GM18951 (cell line): ENCODE results near the gene GTF2IRD1.
"Not testable (repeated sequence)": the region's sequence is repeated elsewhere in the genome, so short reads cannot be mapped to it uniquely, and the experiment has no call there.

Experiments used
- POLR2A ChIP-seq: IDR thresholded peaks from 4 replicates; pipeline ENCODE4 v1.6.1; 2011; ENCODE audit warnings: mild to moderate bottlenecking; ENCODE audit not compliant: insufficient read length, insufficient read depth; ENCODE audit errors: extremely low read depth
- in situ Hi-C: fragments of 300-500 bp; cut with MboI; formaldehyde crosslinking; loops from one replicate; pipeline ENCODE4 v1.12.0; 2022; ENCODE audit warnings: low sequenced_read_pairs, mixed read lengths, inconsistent platforms; ENCODE audit not compliant: unreplicated experiment

GTF2IRD1 gene

DNA sequence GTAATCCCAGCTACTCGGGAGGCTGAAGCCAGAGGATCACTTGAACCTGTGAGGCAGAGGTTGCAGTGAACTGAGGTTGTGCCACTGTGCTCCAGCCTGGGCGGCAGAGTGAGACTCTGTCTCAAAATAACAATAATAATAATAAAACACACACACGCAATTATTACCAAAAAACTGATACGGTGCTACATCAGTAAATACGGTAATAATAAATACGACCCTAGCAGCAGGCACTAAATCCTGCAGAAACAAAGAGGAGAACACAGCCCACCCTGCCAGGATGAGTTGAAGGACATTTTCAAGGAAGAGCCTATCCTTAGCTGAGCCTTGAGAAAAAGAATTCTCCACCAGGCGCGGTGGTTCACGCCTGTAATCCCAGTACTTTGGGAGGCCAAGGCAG, 169.4 kb downstream of the GTF2IRD1 start:
- no peak for TF ChIP-seq POLR2A
- in situ Hi-C loops = no loop called here

DNA sequence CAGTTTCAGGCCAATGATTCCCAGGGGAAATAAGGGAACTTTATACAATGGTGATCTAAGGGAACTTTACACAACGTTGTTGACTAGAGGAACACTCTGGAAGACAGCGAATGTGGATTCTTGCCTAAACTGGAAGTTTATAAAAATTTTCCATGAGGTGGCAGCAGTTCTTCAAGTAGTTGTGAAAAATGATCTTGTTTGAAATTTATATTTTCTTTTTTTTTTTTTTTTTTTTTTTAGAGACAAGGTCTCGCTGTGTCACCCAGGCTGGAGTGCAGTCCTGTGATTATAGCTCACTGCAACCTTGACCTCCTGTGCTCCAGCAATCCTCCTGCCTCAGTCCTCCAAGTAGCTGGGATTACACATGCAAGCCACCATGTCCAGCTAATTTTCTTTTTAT, 171.7 kb downstream of the GTF2IRD1 start:
- no peak for TF ChIP-seq POLR2A
- in situ Hi-C loops = no loop called here

DNA sequence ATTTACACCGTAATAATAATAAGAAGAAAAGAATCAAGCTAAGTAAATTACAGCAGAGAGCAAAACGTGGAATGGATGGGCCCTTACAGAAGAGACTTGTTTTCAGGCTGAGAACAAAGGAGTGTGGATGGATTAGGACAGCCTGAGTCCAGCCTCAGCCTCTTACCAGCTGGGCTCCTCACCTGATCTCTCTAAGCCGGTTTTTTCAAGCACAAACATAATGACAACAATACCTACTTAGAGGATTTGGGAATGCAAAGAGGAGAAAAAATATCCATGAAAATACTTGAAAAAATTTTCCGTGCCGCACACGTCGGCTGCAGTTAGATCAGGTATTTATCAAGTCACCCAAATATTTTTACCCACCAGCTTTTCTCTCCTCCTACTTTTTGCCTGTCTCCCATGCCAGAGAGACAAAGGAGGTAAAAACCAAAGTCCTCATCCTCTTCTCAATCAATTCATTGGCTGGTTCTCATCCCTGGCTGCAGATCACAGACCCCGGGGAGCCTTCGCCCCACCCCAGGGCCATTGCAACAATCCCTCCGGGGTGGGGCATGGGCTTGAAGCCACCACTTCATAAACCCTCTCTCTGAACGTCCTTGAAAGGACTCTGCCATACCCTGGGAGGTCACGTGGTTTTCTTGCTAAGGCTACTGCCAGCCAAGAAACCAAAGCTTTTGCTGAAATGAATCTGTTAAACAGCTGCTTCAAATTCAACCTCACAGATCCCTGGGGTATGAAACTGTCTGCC, 174.1 kb downstream of the GTF2IRD1 start:
- no peak for TF ChIP-seq POLR2A
- in situ Hi-C loops = no loop called here

GRCh38 chr7:74632505-74632904, 178.8 kb downstream of the GTF2IRD1 start:
- TF ChIP-seq POLR2A = no peak
- in situ Hi-C loops = no loop called here

- no peak for TF ChIP-seq POLR2A
- in situ Hi-C loops = no loop called here
Measured at GRCh38 chr7:74633451-74633921, 179.8 kb downstream of the GTF2IRD1 start.

DNA sequence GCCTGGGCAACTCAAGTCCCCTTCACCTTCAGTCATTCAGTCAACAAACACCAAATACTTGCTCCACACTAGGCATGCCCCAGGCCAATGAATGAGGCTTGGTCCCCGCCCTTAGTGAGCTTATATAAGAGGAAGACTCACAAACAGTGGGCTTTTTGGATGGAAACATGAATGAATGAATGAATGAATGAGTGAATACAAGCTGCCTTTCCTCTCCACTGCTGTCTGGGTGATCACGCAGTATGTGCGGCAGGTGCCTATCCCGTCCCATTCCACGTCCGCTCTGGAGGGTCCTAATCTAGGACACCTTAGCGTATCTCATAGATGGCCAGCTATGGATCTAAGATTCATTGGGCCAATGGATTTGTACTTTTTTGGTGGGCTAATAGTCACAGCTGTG, 184.0 kb downstream of the GTF2IRD1 start:
- TF ChIP-seq POLR2A = no peak
- in situ Hi-C loops = no loop called here

GRCh38 chr7:74650055-74650454, 196.3 kb downstream of the GTF2IRD1 start:
- in situ Hi-C loops = not testable (repeated sequence)
- peak; percentile 48 for TF ChIP-seq POLR2A

DNA sequence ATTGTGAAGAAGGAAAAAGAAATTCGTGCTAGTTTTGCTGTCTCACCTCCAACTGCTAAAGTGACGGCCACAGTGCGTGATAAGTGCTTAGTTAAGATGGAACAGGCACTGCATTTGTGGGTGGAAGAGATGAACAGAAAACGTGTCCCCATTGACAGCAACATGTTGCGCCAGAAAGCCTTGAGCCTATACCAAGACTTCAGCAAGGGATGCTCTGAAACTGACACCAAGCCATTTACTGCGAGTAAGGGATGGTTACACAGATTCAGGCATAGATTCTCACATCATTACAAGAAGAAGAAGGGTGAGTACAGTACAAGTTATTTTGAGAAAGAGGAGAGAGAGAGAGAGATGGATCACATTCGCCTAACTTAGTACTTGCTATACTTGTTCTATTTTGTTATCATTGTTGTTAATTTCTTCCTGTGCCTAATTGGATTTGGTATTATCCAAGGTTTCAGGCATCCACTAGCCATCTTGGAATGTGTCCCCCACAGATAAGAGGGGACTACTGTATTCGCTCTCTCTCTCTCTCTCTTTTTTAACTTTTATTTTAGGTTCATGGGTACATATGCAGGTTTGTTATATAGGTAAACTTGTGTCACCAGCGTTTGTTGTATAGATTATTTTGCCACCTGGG, 196.9 kb downstream of the GTF2IRD1 start:
- in situ Hi-C loops = not testable (repeated sequence)

DNA sequence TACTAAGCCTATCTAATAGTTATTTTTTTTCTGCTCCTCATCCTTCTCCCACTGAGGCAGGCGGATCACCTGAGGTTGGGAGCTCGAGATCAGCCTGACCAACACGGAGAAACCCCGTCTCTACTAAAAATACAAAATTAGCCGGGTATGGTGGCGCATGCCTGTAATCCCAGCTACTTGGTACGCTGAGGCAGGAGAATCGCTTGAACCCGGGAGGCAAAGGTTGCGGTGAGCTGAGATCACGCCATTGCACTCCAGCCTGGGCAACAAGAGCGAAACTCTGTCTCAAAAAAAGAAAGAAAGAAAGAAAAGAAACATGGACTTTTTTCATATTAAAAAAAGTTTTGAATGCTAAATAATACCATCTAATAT, 197.4 kb downstream of the GTF2IRD1 start:
- in situ Hi-C loops = not testable (repeated sequence)
